HG02885 (cell line): ENCODE measurements around the gene UBR7.

ENCODE experiments used
- ATAC-seq: cut with Tn5 transposase; IDR thresholded peaks from one replicate; pipeline ENCODE4 v1.9.1; 2021; ENCODE audit warnings: mild to moderate bottlenecking; ENCODE audit not compliant: unreplicated experiment, poor library complexity

Gene UBR7

DNA sequence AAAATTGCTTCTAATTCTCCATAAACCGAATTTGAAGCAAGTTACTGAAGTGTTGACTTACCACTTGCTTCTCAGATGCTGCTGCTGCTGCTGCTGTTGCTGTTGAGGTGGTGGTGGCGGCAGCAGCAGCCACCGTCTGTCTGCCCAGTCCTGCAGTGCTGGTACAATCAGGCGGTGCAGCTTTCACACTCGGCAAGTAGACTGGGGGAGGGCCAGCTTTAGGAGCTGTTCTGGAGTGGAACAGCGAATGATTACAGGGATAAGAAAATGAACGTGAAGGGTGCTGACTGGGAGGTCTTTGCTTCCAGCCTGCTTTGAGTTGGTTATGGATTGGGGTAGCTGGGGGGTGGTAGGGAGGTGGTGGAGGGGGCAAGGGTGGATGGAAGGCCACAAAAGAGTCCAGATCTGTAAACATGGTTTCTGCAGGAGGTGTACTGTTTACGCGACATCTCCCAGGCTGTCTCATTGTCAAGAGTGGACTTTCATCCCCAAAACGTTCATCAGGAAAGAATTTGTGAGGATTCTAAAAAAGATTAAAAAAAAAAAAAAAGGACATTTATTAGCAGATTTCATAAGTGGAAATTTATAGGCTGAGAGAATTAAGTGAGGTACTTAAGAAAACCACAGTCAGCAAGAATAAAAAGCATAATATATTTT is 38.8 kb downstream of the UBR7 start:
- ATAC-seq, result no peak

DNA sequence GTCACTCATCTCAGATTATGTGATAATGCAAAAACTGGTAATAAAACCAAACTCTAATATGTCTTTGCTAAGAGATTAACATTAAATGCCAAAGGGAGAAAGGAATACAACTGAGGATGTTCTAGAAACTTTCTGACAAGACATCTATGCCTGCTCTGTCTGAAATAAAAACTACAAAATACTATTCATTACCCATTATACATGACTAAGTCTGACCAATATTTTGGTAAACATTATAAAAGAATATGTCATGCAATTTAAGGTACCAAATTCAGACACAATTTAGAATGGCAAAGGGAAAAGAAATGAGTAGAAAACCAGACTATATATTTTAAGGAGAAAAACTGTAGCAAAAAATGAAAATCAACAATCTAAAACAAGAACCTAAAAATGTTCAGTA is 39.5 kb downstream of the UBR7 start:
- no peak for ATAC-seq

DNA sequence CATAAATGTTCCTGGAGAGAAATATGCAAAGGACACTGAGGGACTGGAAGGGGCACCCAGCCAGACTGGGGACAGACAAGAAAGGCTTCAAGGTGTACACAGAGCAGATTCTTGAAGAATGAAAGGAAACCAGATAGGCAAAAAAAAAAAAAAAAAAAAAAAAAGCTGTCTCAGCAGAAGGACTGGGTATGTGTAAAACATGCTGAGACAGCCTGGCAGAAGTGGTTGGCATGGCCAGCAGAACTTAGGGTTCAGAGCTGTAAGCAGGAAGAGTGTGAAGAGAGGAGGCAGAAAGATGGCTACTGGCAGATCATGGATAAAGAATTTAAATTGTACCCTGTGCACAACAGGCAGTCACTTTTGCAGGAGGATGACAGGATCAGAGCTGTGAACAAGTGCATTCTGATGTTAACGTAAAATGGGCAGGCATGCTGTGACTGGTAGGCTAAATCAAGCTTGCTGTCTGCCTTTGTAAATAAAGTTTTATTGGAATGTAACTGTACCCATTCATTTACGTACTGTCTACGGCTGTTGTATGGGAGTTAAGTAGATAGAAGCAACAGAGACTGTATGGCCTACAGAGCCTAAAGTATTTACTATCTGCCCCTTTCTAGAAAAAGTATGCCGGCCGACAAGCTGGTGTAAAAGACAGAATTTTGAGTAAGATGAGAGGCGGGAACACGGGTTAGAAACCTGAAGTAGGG is 42.2 kb downstream of the UBR7 start:
- no peak for ATAC-seq

DNA sequence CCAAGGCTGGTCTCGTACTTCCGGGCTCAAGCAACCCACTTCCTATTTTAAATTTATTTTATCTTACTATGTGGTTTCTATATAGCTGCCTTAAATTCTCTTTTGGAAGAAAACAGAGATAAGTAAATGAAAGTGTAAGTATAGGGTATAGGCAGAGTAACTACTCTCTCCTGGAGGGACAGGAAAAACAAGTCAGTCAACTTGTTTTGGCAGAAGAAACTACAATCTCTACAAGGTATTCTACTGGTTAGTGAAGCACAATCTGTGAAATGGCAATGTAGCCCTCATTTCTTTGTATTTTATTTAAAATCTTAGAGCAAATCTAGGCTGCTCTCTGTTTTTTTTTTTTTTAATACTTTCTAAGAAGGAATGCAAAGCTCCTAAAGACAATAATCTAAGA is 55.4 kb downstream of the UBR7 start:
- no peak for ATAC-seq

DNA sequence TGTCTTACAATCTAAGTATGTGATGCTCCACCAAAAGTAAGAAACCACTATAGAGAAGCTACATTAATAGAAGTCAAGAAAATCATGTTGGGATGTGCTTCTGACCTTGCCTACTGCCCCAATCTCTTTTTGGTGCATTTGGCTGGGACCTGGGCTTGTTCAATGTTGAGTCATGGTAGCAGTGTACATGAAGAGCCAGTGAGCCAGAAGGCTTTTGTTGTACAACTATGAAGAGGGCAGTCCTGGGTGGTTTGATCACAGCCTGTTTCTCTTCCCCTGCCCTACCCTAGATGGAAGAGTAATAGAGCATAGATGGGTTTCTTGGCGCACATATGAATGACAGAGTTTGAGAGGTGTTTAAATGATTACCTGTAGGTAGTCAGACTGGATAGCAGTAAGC is 56.4 kb downstream of the UBR7 start:
- ATAC-seq, result no peak

DNA sequence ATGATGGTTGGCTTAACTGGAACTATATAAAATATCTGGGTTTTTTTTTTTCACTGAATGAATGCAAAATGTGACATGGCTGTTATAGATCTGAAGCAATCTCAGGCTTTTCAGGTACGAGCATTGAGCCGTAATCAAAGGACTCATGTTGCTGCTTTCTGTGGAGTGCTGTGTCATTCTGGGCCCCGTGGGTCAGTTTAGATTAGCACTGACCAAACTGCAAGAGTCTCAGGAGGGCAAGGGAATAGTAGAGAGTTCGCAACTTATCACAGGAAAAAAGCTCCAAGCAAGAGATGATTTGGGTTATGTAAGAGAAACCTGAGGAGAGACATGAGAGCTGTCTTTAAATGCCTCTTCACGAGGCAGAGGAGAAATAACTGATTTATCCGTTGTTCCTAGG is 59.1 kb downstream of the UBR7 start:
- no peak for ATAC-seq

DNA sequence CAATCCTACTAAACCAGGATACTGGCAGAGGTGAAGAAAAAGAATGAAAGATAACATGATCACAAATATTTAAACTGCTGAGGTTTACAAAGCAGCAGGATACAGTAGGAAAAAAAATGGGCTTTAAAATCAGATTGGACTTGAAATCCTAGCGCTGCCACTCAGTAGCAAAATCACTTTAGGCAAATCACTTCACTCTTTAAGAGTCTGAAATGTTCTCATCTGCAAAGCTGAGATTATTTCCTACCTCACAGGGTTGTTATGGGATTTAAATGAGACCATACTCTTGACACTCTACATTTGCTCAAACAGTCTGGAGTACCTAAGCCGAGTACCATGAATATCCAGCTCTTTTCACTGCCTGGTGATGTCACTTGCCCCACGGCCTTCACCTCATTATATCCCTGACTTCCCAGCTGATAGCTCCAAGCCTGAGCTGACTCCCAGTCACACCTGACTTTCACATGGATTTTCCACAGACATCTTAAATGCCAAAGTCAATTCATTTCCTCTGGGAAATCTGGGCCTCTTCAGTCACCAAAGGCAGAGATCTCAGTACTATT is 60.2 kb downstream of the UBR7 start:
- no peak for ATAC-seq

DNA sequence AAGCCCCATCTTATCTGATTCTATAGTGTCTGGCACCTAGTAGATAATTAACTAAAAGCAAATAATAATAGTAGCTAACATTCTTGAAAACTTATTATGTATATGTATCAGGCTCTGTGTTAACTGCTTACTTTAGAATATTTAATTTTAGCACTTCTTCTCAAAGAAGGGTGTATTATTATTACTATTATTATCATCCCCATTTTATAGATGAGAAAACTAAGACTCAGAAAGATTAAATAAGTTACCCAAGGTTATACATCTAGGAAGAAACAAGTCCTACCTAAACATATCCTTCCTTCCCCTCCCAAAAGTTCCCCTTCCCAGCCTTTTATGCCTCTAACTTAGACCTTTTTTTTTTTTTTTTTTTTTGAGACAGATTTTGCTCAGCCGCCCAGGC is 61.4 kb downstream of the UBR7 start:
- no peak for ATAC-seq

DNA sequence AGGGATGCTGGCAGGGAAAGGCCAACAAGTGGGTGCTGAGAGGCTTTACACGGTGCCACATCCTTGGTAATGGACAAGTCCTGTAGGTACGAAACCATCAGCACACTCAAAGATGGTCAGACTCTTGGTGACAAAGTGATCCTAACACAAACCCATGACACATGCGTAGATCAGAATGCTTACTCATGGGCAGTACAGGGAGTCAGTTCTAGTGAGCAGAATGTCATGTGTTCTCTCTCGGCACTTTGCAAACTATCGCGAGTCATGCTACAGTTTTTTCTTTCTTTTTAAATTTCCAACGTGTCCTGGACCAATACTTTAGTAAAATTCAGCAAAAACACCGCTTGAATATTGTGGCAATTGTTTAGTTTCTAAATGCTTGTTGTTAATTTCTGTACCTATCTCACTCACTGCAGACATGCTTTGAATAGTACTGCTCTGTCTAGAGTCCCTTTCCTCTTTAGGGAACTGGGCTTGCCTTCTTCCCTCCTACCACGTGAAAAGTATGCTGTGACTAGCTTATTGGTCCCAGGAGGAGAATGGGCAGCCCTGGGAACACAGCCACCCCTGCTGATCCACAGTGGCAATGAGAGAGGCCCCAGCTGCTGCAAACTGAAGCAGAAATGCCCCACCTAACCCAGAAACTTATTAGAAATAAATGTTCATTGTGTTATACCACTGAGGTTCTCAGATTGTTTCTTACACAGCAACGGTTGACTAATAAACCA is 62.4 kb downstream of the UBR7 start:
- ATAC-seq, result no peak

DNA sequence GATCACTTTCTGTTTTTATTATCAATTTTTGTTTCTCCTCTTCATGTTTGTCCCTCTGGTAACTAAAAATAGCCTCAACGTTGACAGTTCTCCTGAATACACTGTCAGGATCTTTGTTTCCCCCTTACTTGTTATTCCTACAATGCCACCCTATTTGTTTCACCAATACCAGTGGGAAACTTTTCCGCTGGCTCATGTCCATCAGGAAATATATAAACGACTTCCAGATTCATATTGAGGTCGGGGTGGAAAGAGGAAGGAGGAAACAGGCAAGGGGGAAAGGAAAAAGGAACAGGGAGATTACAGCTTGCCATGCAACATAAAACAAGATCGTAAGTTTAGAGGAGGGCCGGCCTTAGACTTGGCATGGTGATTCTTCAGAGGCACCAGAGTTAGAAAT is 64.1 kb downstream of the UBR7 start:
- no peak for ATAC-seq

DNA sequence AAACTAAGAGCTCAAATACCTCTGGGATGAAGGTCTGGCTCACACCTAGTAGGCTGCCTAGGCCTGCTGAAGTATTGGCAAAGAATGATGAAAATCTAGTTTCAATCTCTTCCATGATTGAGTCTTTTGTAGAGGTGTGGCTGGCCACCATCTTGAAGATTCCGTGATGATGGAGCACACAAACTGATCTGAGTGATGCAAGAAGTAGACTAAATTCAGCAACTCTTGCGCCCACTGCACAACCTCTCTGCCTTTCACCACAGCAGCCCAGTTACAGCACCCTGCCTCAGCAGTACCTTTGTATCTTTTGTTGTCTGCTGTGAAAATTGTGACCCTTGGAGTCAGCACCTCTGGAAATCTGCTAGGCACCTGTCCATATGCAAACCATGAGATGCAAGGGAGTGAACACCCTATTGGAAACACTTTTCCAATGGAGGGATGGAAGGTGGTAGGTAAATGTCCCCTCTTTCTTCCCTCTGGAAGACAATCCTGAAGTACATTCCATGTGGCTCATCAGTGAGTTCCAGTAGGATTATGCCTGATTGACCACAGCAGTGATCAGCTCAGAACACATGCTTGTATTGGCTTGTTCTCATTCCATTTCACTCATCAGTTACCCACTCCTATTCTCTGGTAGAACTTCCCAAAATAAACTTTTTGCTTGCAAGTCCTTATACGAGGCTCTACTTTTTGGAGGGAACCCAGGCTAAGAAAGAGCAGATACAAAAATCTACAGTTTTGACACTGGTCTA is 67.2 kb downstream of the UBR7 start:
- ATAC-seq, result no peak

DNA sequence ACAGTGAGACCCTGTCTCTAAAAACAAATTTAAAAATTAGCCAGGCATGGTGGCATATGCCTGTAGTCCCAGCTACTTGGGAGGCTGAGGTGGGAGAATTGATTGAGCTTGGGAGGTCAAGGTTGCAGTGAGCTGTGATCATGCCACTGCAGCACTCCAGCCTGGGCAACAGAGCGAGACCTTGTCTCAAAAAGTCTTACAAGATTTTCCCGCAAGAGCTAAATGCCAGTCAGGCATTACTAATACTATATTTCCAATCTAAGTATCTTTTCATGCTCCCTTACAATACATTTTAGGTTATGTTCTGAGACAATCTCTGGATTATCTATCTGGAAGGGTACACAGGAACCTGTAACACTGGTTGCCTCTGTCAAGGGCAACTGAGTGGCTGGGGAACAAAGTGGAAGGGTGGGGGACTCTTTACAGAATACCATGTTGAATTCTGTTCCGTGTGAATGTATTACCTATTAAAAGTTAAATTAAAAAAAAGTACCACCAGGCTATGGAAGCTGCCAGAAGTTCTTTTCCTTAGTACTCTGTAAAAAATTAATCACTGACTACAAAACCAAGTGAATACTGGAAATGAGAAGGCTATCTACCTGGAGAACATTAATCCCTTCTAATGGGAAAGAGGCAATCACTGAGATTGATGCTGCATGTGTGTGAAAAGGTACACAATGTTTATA is 69.1 kb downstream of the UBR7 start:
- ATAC-seq, result no peak
